Ishikawa (cell line): Measurements from ENCODE around the gene PROM1.

Experiments used
- CEBPB ChIP-seq: IDR thresholded peaks from 2 replicates; pipeline ENCODE4 v1.6.1; 2012
- EP300 ChIP-seq: IDR thresholded peaks from 2 replicates; pipeline ENCODE4 v1.6.1; 2012; ENCODE audit warnings: borderline replicate concordance
- FOXM1 ChIP-seq: IDR thresholded peaks from 2 replicates; pipeline ENCODE4 v1.6.1; 2012; ENCODE audit warnings: low read depth, borderline replicate concordance
- MAX ChIP-seq: IDR thresholded peaks from 2 replicates; pipeline ENCODE4 v1.6.1; 2012
- YY1 ChIP-seq: IDR thresholded peaks from 2 replicates; pipeline ENCODE4 v1.6.1; 2012; ENCODE audit warnings: low read depth

- TF ChIP-seq CEBPB (no peak), EP300 (no peak), YY1 (peak; percentile 53; the same call in 1 of the 2 replicates), MAX (no peak), FOXM1 (no peak)
These were observed 127.5 kb downstream of the PROM1 start for GRCh38 chr4:15956179-15956850.
